GM12801 (cell line): ENCODE results near the gene ROBO1.

Experiments
- CTCF ChIP-seq: IDR thresholded peaks from one replicate; pipeline ENCODE4 v1.5.1; 2011; ENCODE audit warnings: control low read depth; ENCODE audit not compliant: insufficient read length; ENCODE audit errors: extremely low read depth

ROBO1 gene

GRCh38 chr3:78863306-78864203 is 904.2 kb downstream of the ROBO1 start:
- TF ChIP-seq CTCF, result no peak

DNA sequence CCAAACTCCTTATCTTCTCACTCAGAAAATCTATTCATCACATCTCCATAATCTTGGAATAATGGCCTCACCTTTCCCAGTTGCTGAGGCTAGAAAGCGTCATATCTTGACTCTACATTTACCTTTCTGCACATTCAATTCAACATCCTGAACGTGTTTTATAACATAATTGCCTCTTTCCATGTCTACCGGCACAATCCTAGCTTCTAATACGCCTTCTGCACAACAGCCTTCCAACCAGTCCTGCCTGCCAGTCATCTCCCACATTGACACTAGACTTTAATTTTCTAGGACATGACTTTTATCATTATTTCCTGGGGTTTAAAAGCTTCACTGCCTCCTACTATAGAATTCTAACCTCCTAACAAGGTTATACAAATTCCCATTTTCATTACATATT is 906.6 kb downstream of the ROBO1 start:
- TF ChIP-seq CTCF, result no peak

- no peak for TF ChIP-seq CTCF
Measured at GRCh38 chr3:78860567-78860966, 907.2 kb downstream of the ROBO1 start.

GRCh38 chr3:78858910-78859309 is 908.9 kb downstream of the ROBO1 start:
- TF ChIP-seq CTCF, result no peak

GRCh38 chr3:78858174-78858573 is 909.6 kb downstream of the ROBO1 start:
- TF ChIP-seq CTCF, result no peak

DNA sequence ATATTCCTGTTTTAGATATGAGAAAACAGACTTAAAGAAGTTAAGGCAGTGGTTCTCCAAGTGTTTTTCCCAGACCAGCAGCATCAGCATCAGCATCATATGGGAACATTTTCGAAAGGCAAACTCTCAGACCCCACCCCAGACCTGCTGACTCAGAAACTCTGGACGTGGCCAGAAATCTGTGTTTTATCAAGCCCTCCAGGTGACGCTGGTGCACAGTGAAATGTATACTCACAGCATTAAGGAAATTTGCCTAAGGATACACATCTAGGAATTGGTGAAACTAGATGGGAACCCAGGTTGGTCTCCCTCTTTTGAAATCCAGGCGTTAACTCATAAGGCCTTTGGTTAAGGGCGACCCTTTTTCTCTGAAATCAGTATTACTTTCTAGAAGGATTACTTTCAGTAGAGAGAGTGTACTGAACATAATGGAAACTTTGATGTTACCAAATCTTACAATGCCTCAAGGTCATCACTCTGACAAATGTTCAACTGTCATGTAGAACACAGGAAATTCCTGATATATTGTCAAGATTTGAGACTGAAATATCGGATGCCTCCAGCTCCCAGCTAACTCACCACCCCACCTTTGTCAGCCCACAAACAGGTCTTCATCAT is 910.2 kb downstream of the ROBO1 start:
- no peak for TF ChIP-seq CTCF

- no peak for TF ChIP-seq CTCF
Measured at GRCh38 chr3:78856164-78856563, 911.6 kb downstream of the ROBO1 start.
